Testis (tissue), 2 donors: ENCODE data around the gene NHSL2.

Source experiments
- CTCF ChIP-seq, 3 experiments: fragments of 450-650 bp in 2 of 3; fragments of 200-600 bp in 1 of 3; sonication (generic) in 1 of 3; IDR thresholded peaks; one replicate each; pipeline ENCODE4 v1.5.1; 2016 to 2019; ENCODE audit warnings: antibody characterized with exemption in 3 of 3, mild to moderate bottlenecking in 2 of 3, moderate library complexity in 1 of 3
- POLR2A ChIP-seq: fragments of 450-650 bp; IDR thresholded peaks from one replicate; pipeline ENCODE4 v1.6.1; 2017; ENCODE audit warnings: antibody characterized with exemption, mild to moderate bottlenecking, moderate library complexity

GRCh38 chrX:72027914-72028307 is 117.3 kb downstream of the NHSL2 start:
- TF ChIP-seq CTCF (IDR thresholded peaks at IDR 0.05) = no peak
- TF ChIP-seq POLR2A = no peak
